Measurements from ENCODE around the gene ZKSCAN5. TPM values are rescaled to one million over a fixed set of nuclear protein-coding genes. Genes with fewer than 3 reads are reported as not detected.

Gene ZKSCAN5
- total RNA-seq, 1 donor from 2014 or later: 4.4 TPM

- DNase-seq (ENCODE audit: low spot score in 2 of 2): no peak
- intact Hi-C loops (cut with DNase I): no loop called here
- no peak overlapping the region for H3K27ac ChIP-seq
- H3K9me3 ChIP-seq: no peaks in the 10 kb centered on the region
- no peak for TF ChIP-seq CTCF (IDR thresholded peaks at IDR 0.05)
- H3K4me3 ChIP-seq: no peak overlapping the region
- H3K27me3 ChIP-seq: no peaks in the 10 kb centered on the region
- H3K4me1 ChIP-seq: no peaks in the 10 kb centered on the region
- peaks cover 51 to 54% of the 10 kb centered on the region in 2 donors for H3K36me3 ChIP-seq
Observed at GRCh38 chr7:99459087-99459486, 45.4 kb upstream of the ZKSCAN5 start.

GRCh38 chr7:99460651-99461050 lies 43.8 kb upstream of the ZKSCAN5 start:
- Histone ChIP-seq H3K9me3 (no peaks in the 10 kb centered on the region), H3K27me3 (no peaks in the 10 kb centered on the region), H3K27ac (no peak overlapping the region), H3K4me1 (peaks cover 9 to 10% of the 10 kb centered on the region in 2 donors), H3K4me3 (no peak overlapping the region), H3K36me3 (peaks cover 37 to 40% of the 10 kb centered on the region in 2 donors)
- TF ChIP-seq CTCF (IDR thresholded peaks at IDR 0.05): no peak
- DNase-seq (ENCODE audit: low spot score in 2 of 2): no peak
- intact Hi-C loops (cut with DNase I): no loop called here

GRCh38 chr7:99461221-99461620 lies 43.2 kb upstream of the ZKSCAN5 start:
- Histone ChIP-seq H3K9me3 (no peaks in the 10 kb centered on the region), H3K4me1 (peaks cover 10% of the 10 kb centered on the region in 2 donors), H3K27ac (no peak overlapping the region), H3K4me3 (no peak overlapping the region), H3K36me3 (peaks cover 34% of the 10 kb centered on the region in 2 donors), H3K27me3 (no peaks in the 10 kb centered on the region)
- intact Hi-C loops (cut with DNase I): no loop called here
- no peak for DNase-seq (ENCODE audit: low spot score in 2 of 2)
- no peak for TF ChIP-seq CTCF (IDR thresholded peaks at IDR 0.05)

- Histone ChIP-seq H3K4me3 (peak overlapping the region; percentile 83 to 94), H3K4me1 (peaks cover 10 to 12% of the 10 kb centered on the region in 2 donors), H3K36me3 (no peaks in the 10 kb centered on the region), H3K9me3 (no peaks in the 10 kb centered on the region), H3K27ac (peak overlapping the region; percentile 73 to 84), H3K27me3 (no peaks in the 10 kb centered on the region)
- TF ChIP-seq CTCF (IDR thresholded peaks at IDR 0.05): no peak
- DNase-seq (ENCODE audit: low spot score in 2 of 2): no peak
- intact Hi-C loops (cut with DNase I): no loop called here
Observed at GRCh38 chr7:99465421-99465768, 39.1 kb upstream of the ZKSCAN5 start.

GRCh38 chr7:99468336-99468918 lies 36.0 kb upstream of the ZKSCAN5 start:
- intact Hi-C loops (cut with DNase I): no loop called here
- no peaks in the 10 kb centered on the region for H3K27me3 ChIP-seq

More at GRCh38 chr7:99468336-99468918, 36.0 kb upstream of the ZKSCAN5 start:
- no peak overlapping the region for H3K27ac ChIP-seq
- H3K36me3 ChIP-seq: no peaks in the 10 kb centered on the region
- H3K4me3 ChIP-seq: no peak overlapping the region
- no peak for TF ChIP-seq CTCF (IDR thresholded peaks at IDR 0.05)
- no peaks in the 10 kb centered on the region for H3K9me3 ChIP-seq
- peaks cover 10 to 20% of the 10 kb centered on the region in 2 donors for H3K4me1 ChIP-seq
- no peak for DNase-seq (ENCODE audit: low spot score in 2 of 2)
